Measurements from ENCODE around the gene DACT1.

DACT1 gene

GRCh38 chr14:58636129-58636528 is 1.6 kb upstream of the DACT1 start:
- no peak for DNase-seq (ENCODE audit: low read depth in 2 of 2)

- DNase-seq (ENCODE audit: low read depth in 2 of 2), result peak; percentile 28 to 29
Measured at GRCh38 chr14:58637040-58637390, 747 bp upstream of the DACT1 start.

GRCh38 chr14:58638231-58639197 is 752 bp downstream of the DACT1 start:
- DNase-seq (ENCODE audit: low read depth in 2 of 2), result peak in 1 of 2 donors; percentile 19

GRCh38 chr14:58639198-58639565 is 1.4 kb downstream of the DACT1 start:
- DNase-seq (ENCODE audit: low read depth in 2 of 2), result no peak

GRCh38 chr14:58639842-58640484 is 2.2 kb downstream of the DACT1 start:
- no peak for DNase-seq (ENCODE audit: low read depth in 2 of 2)

- DNase-seq (ENCODE audit: low read depth in 2 of 2), result no peak
Measured at GRCh38 chr14:58640959-58641358, 3.2 kb downstream of the DACT1 start.

GRCh38 chr14:58641509-58641908 is 3.7 kb downstream of the DACT1 start:
- no peak for DNase-seq (ENCODE audit: low read depth in 2 of 2)

GRCh38 chr14:58643366-58643765 is 5.6 kb downstream of the DACT1 start:
- no peak for DNase-seq (ENCODE audit: low read depth in 2 of 2)

GRCh38 chr14:58645641-58646040 is 7.9 kb downstream of the DACT1 start:
- DNase-seq (ENCODE audit: low read depth in 2 of 2), result no peak

- DNase-seq (ENCODE audit: low read depth in 2 of 2), result no peak
Measured at GRCh38 chr14:58646479-58646878, 8.7 kb downstream of the DACT1 start.

- no peak for DNase-seq (ENCODE audit: low read depth in 2 of 2)
Measured at GRCh38 chr14:58647777-58648176, 10.0 kb downstream of the DACT1 start.

- no peak for DNase-seq (ENCODE audit: low read depth in 2 of 2)
Measured at GRCh38 chr14:58650857-58651256, 13.1 kb downstream of the DACT1 start.

GRCh38 chr14:58656671-58657411 is 19.1 kb downstream of the DACT1 start:
- no peak for DNase-seq (ENCODE audit: low read depth in 2 of 2)

- DNase-seq (ENCODE audit: low read depth in 2 of 2), result no peak
Measured at GRCh38 chr14:58659061-58659460, 21.3 kb downstream of the DACT1 start.

GRCh38 chr14:58659846-58660245 is 22.1 kb downstream of the DACT1 start:
- DNase-seq (ENCODE audit: low read depth in 2 of 2), result no peak

- no peak for DNase-seq (ENCODE audit: low read depth in 2 of 2)
Measured at GRCh38 chr14:58660407-58660806, 22.6 kb downstream of the DACT1 start.

- DNase-seq (ENCODE audit: low read depth in 2 of 2), result no peak
Measured at GRCh38 chr14:58662018-58662417, 24.3 kb downstream of the DACT1 start.

GRCh38 chr14:58662759-58663158 is 25.0 kb downstream of the DACT1 start:
- no peak for DNase-seq (ENCODE audit: low read depth in 2 of 2)

GRCh38 chr14:58663494-58664111 is 25.8 kb downstream of the DACT1 start:
- DNase-seq (ENCODE audit: low read depth in 2 of 2), result no peak

GRCh38 chr14:58665773-58666500 is 28.2 kb downstream of the DACT1 start:
- no peak for DNase-seq (ENCODE audit: low read depth in 2 of 2)

- DNase-seq (ENCODE audit: low read depth in 2 of 2), result no peak
Measured at GRCh38 chr14:58666737-58667136, 29.0 kb downstream of the DACT1 start.
